H1 (cell line): ENCODE measurements around the gene NOD2. TPM values are rescaled to one million over a fixed set of nuclear protein-coding genes. Genes with fewer than 3 reads are reported as not detected.

Source experiments
- CTCF ChIA-PET: fragments of 300-600 bp; sonication (Branson Sonifier 250); formaldehyde crosslinking; loops from one replicate; lab custom pipeline; 2021; ENCODE audit not compliant: partially characterized antibody; lab: Charles Lee
- POLR2A ChIA-PET: fragments of 300-600 bp; sonication (Branson Sonifier 250); formaldehyde crosslinking; loops from one replicate; lab custom pipeline; 2021; ENCODE audit warnings: inconsistent platforms; ENCODE audit not compliant: partially characterized antibody; lab: Charles Lee
- DNase-seq, 2 experiments: peaks; one replicate each; pipeline versions ENCODE4 v3.0.0 to v3.0.0-alpha.2; 2010 to 2022; ENCODE audit warnings: low spot score in 2 of 2, low read depth in 1 of 2, mixed read lengths in 1 of 2
- FAIRE-seq: peaks from 2 replicates; lab custom pipeline; 2011; peaks lifted over from hg19 to GRCh38; lab: Jason Lieb, UNC
- H2AFZ ChIP-seq: 2 replicates; pipeline ENCODE4 v1.8.1; 2012; ENCODE audit warnings: low read length, inconsistent platforms
- H2AK5ac ChIP-seq: 2 replicates; pipeline ENCODE4 v1.6.1; 2013; ENCODE audit warnings: low read depth, low read length
- H2BK120ac ChIP-seq: replicated peaks from 2 replicates; pipeline ENCODE3; 2013; ENCODE audit warnings: low read depth, low read length, inconsistent platforms
- H2BK12ac ChIP-seq: 2 replicates; pipeline ENCODE4 v1.6.1; 2013; ENCODE audit warnings: low read depth, low read length
- H2BK15ac ChIP-seq: 2 replicates; pipeline ENCODE4 v1.6.1; 2013; ENCODE audit warnings: low read length
- H2BK20ac ChIP-seq: 2 replicates; pipeline ENCODE4 v1.6.1; 2013; ENCODE audit warnings: low read length
- H2BK5ac ChIP-seq: 2 replicates; pipeline ENCODE4 v1.6.1; 2013; ENCODE audit warnings: low read depth, low read length
- H3K14ac ChIP-seq: 2 replicates; pipeline ENCODE4 v1.6.1; 2013; ENCODE audit warnings: inconsistent platforms; ENCODE audit not compliant: insufficient read length
- H3K18ac ChIP-seq: 2 replicates; pipeline ENCODE4 v1.6.1; 2013; ENCODE audit warnings: low read length; ENCODE audit errors: extremely low read depth
- H3K23ac ChIP-seq: 2 replicates; pipeline ENCODE4 v1.6.1; 2013; ENCODE audit warnings: inconsistent platforms; ENCODE audit not compliant: insufficient read length
- H3K23me2 ChIP-seq: 2 replicates; pipeline ENCODE4 v1.6.1; 2013; ENCODE audit warnings: low read depth, low read length
- H3K27ac ChIP-seq: 2 replicates; pipeline ENCODE4 v1.6.1; 2011; ENCODE audit warnings: low read depth, low read length, inconsistent platforms
- H3K27me3 ChIP-seq, 4 experiments: replicated peaks in 1 of 4; 1 replicate in 1 of 4; 2 replicates in 3 of 4; pipeline versions ENCODE4 v1.6.1 to v1.8.1; 2011 to 2013; ENCODE audit warnings: low read length in 3 of 4, mild to moderate bottlenecking in 3 of 4, inconsistent platforms in 2 of 4, mixed read lengths in 2 of 4, moderate library complexity in 1 of 4; ENCODE audit not compliant: control insufficient read depth in 3 of 4, insufficient read depth in 3 of 4; ENCODE audit errors: extremely low read depth in 1 of 4
- H3K36me3 ChIP-seq, 4 experiments: 2 replicates each; pipeline versions ENCODE4 v1.6.1 to v1.8.1; 2011 to 2013; ENCODE audit warnings: mild to moderate bottlenecking in 4 of 4, low read length in 3 of 4, moderate library complexity in 2 of 4, control low read depth in 1 of 4, inconsistent platforms in 1 of 4; ENCODE audit not compliant: insufficient read depth in 4 of 4, control insufficient read depth in 2 of 4
- H3K4ac ChIP-seq: replicated peaks from 2 replicates; pipeline ENCODE3; 2013; ENCODE audit warnings: low read length, low read depth, mixed read lengths, inconsistent platforms; ENCODE audit not compliant: insufficient read length
- H3K4me1 ChIP-seq, 4 experiments: replicated peaks in 1 of 4; 1 replicate in 1 of 4; 2 replicates in 3 of 4; pipeline versions ENCODE4 v1.6.1 to v1.8.1; 2011 to 2013; ENCODE audit warnings: low read length in 3 of 4, inconsistent platforms in 2 of 4, mixed read lengths in 1 of 4; ENCODE audit not compliant: insufficient read depth in 4 of 4, control insufficient read depth in 3 of 4
- H3K4me2 ChIP-seq, 2 experiments: 2 replicates each; pipeline versions ENCODE4 v1.6.1 to v1.8.1; 2011 to 2013; ENCODE audit warnings: low read depth in 2 of 2, low read length in 2 of 2, control low read depth in 1 of 2, inconsistent platforms in 1 of 2, mild to moderate bottlenecking in 1 of 2; ENCODE audit not compliant: insufficient read depth in 1 of 2
- H3K4me3 ChIP-seq, 4 experiments: fragments of 200-600, 300-600 bp in 1 of 4; sonication (generic), shearing (Covaris generic), sonication (Bioruptor Twin) in 1 of 4; 2 replicates each; pipeline versions ENCODE4 v1.5.1 to v1.8.1; 2011 to 2016; ENCODE audit warnings: low read length in 4 of 4, low read depth in 3 of 4, control low read depth in 2 of 4, inconsistent platforms in 2 of 4, mild to moderate bottlenecking in 2 of 4, mixed read lengths in 1 of 4, moderate library complexity in 1 of 4; ENCODE audit not compliant: insufficient read depth in 2 of 4; ENCODE audit errors: extremely low read depth in 1 of 4
- H3K56ac ChIP-seq: replicated peaks from 2 replicates; pipeline ENCODE3; 2013; ENCODE audit warnings: low read depth, mild to moderate bottlenecking, mixed read lengths, low read length, inconsistent platforms; ENCODE audit not compliant: insufficient read length
- H3K79me1 ChIP-seq: 2 replicates; pipeline ENCODE4 v1.6.1; 2013; ENCODE audit warnings: low read depth, low read length, control low read depth
- H3K79me2 ChIP-seq, 2 experiments: 2 replicates each; pipeline versions ENCODE4 v1.6.1 to v1.8.1; 2012 to 2013; ENCODE audit warnings: low read length in 2 of 2, mild to moderate bottlenecking in 2 of 2, inconsistent platforms in 1 of 2; ENCODE audit not compliant: insufficient read depth in 2 of 2, control insufficient read depth in 1 of 2
- H3K9ac ChIP-seq, 4 experiments: replicated peaks in 1 of 4; 1 replicate in 1 of 4; 2 replicates in 3 of 4; pipeline versions ENCODE4 v1.6.1 to v1.8.1; 2011 to 2013; ENCODE audit warnings: low read depth in 3 of 4, low read length in 3 of 4, control low read depth in 2 of 4, mild to moderate bottlenecking in 2 of 4, moderate library complexity in 2 of 4, inconsistent platforms in 1 of 4; ENCODE audit errors: extremely low read depth in 1 of 4
- H3K9me3 ChIP-seq, 2 experiments: 2 replicates each; pipeline versions ENCODE4 v1.6.1 to v1.8.1; 2012 to 2013; ENCODE audit warnings: mild to moderate bottlenecking in 2 of 2, moderate library complexity in 2 of 2, control low read depth in 1 of 2, inconsistent platforms in 1 of 2, low read depth in 1 of 2, low read length in 1 of 2, mixed read lengths in 1 of 2; ENCODE audit not compliant: insufficient read depth in 2 of 2
- H4K20me1 ChIP-seq, 2 experiments: replicated peaks in 1 of 2; 2 replicates each; pipeline versions ENCODE3 to v1.8.1; 2011 to 2013; ENCODE audit warnings: inconsistent platforms in 2 of 2, low read length in 2 of 2, mild to moderate bottlenecking in 1 of 2; ENCODE audit not compliant: insufficient read depth in 2 of 2, control insufficient read depth in 1 of 2
- H4K5ac ChIP-seq: 2 replicates; pipeline ENCODE4 v1.6.1; 2013; ENCODE audit warnings: low read length, low read depth, mixed read lengths, inconsistent platforms; ENCODE audit not compliant: insufficient read length
- H4K8ac ChIP-seq: 2 replicates; pipeline ENCODE4 v1.8.0; 2013; ENCODE audit warnings: mild to moderate bottlenecking, moderate library complexity, low read length, inconsistent platforms; ENCODE audit not compliant: insufficient read depth; ENCODE audit errors: extremely low read depth
- H4K91ac ChIP-seq: replicated peaks from 2 replicates; pipeline ENCODE3; 2013; ENCODE audit warnings: low read length, mixed read lengths, inconsistent platforms; ENCODE audit not compliant: insufficient read length
- BACH1 ChIP-seq: IDR thresholded peaks from 2 replicates; pipeline ENCODE4 v1.6.1; 2012; ENCODE audit warnings: low read length, improper control_type of control experiment
- CEBPB ChIP-seq: IDR thresholded peaks from 2 replicates; pipeline ENCODE4 v1.6.1; 2012; ENCODE audit warnings: low read depth, low read length
- EGR1 ChIP-seq: IDR thresholded peaks from 2 replicates; pipeline ENCODE4 v1.6.1; 2011; ENCODE audit warnings: low read depth, low read length, borderline replicate concordance
- FOSL1 ChIP-seq: IDR thresholded peaks from 2 replicates; pipeline ENCODE4 v1.6.1; 2011; ENCODE audit warnings: mild to moderate bottlenecking, low read depth, low read length, moderate library complexity; ENCODE audit not compliant: insufficient read depth
- GABPA ChIP-seq: IDR thresholded peaks from 2 replicates; pipeline ENCODE4 v1.6.1; 2011; ENCODE audit warnings: mild to moderate bottlenecking, low read length, moderate library complexity, borderline replicate concordance; ENCODE audit not compliant: insufficient read depth
- JUN ChIP-seq: IDR thresholded peaks from 2 replicates; pipeline ENCODE4 v1.6.1; 2011; ENCODE audit warnings: low read depth, mild to moderate bottlenecking, improper control_type of control experiment, low read length
- POLR2A ChIP-seq, 2 experiments: IDR thresholded peaks; 1 replicate in 1 of 2; 2 replicates in 1 of 2; pipeline ENCODE4 v1.6.1; 2011; ENCODE audit warnings: low read depth in 2 of 2, low read length in 2 of 2, mild to moderate bottlenecking in 2 of 2; ENCODE audit errors: control extremely low read depth in 1 of 2
- RAD21 ChIP-seq, 2 experiments: IDR thresholded peaks in 1 of 2; conservative IDR thresholded peaks in 1 of 2; 2 replicates each; pipeline ENCODE4 v1.6.1; 2011; ENCODE audit warnings: low read depth in 2 of 2, low read length in 2 of 2, improper control_type of control experiment in 1 of 2, inconsistent platforms in 1 of 2, mild to moderate bottlenecking in 1 of 2, moderate library complexity in 1 of 2
- RXRA ChIP-seq: IDR thresholded peaks from 2 replicates; pipeline ENCODE4 v1.6.1; 2011; ENCODE audit warnings: low read depth, mild to moderate bottlenecking, low read length, moderate library complexity; ENCODE audit not compliant: insufficient read depth
- SIX5 ChIP-seq: IDR thresholded peaks from 2 replicates; pipeline ENCODE4 v1.6.1; 2011; ENCODE audit warnings: mild to moderate bottlenecking, low read depth, low read length
- SP4 ChIP-seq: IDR thresholded peaks from 2 replicates; pipeline ENCODE4 v1.6.1; 2012; ENCODE audit warnings: low read length, inconsistent platforms
- SRF ChIP-seq: IDR thresholded peaks from 2 replicates; pipeline ENCODE4 v1.6.1; 2011; ENCODE audit warnings: mild to moderate bottlenecking, low read depth, low read length, moderate library complexity
- TAF7 ChIP-seq: optimal IDR thresholded peaks from 2 replicates; pipeline ENCODE3; 2011; ENCODE audit warnings: low read depth, mild to moderate bottlenecking, inconsistent platforms, low read length, moderate library complexity, borderline replicate concordance
- TBP ChIP-seq: IDR thresholded peaks from 2 replicates; pipeline ENCODE4 v1.6.1; 2011; ENCODE audit warnings: low read depth, low read length, improper control_type of control experiment
- TEAD4 ChIP-seq: IDR thresholded peaks from 2 replicates; pipeline ENCODE4 v1.6.1; 2012; ENCODE audit warnings: low read depth, low read length, inconsistent platforms, mixed read lengths
- WGBS, 2 experiments: shearing (Covaris generic) in 1 of 2; methylation state at CpG; one replicate each; pipeline versions ENCODE4 v1.1.6 to v1.1.7; 2013 to 2015; ENCODE audit warnings: low lambda C conversion rate in 2 of 2, mixed read lengths in 2 of 2, inconsistent platforms in 1 of 2, low coverage in 1 of 2, missing lambda C conversion rate in 1 of 2; ENCODE audit not compliant: insufficient replicate concordance in 2 of 2, insufficient coverage in 1 of 2, insufficient read length in 1 of 2; ENCODE audit errors: extremely low coverage in 1 of 2, missing lambda C conversion rate in 1 of 2; 5-methylcytosine and 5-hydroxymethylcytosine counted together
- polyA plus RNA-seq, 7 experiments: library from polyadenylated mRNA; depleted of rRNA in 3 of 7; stranded (reverse) in 5 of 7; unstranded in 2 of 7; fragments of >200 nt in 5 of 7; fragments of 200-250 nt in 2 of 7; gene quantifications; 1 replicate in 5 of 7; 2 replicates in 1 of 7; 4 replicates in 1 of 7; pipeline versions ENCODE4 v1.2.1 to v1.2.3, GENCODE V29; 2011 to 2013; ENCODE audit warnings: missing spikeins in 2 of 7, mixed read lengths in 2 of 7
- total RNA-seq: library from RNA; stranded (reverse); fragmentation: NEBNext Ultra II Directional; extraction: Animal tissue kit (Norgen Biotek cat#: 25700); gene quantifications from 2 replicates; pipeline ENCODE4 v1.2.1, GENCODE V29; 2021
- TF ChIP-seq, protein P1 (sequence below): IDR thresholded peaks from 2 replicates; pipeline ENCODE4 v1.6.1; 2012; ENCODE audit warnings: inconsistent platforms

The NOD2 gene
- total and polyA plus RNA-seq, 2 of the 8 experiments (the other 6 are each of a cell fraction or from before 2014, with no cell fraction given): 0.37 to 0.42 TPM

DNA sequence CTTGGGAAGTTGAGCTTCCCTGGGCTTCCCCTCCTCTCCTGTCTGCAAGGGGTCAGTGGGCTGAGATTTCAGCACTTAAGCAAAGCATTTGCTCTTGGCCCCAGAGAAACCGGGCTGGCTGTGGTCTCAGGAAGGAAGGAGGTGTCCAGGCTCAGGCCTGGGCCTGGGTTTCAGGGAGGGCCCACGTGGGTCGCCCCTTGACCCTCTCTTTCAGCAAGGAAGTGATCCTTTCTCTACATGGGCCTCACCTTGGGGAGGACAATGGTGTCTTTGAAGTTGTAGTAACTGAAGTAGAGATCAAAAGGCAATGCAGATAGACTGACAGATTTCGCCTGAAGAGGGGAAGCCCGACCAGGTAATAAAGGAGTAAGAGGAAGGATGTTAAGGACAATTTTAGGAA, 2.7 kb downstream of the NOD2 start:
- Histone ChIP-seq H4K91ac (no peak overlapping the region), H3K9me3 (no peaks in the 10 kb centered on the region), H2BK15ac (no peak overlapping the region), H3K4me3 (no peak overlapping the region), H2AK5ac (no peak overlapping the region), H4K20me1 (peaks cover 0 to 7% of the 10 kb centered on the region in 2 experiments), H2BK12ac (no peak overlapping the region), H3K79me1 (no peaks in the 10 kb centered on the region), H3K18ac (no peak overlapping the region), H4K8ac (no peak overlapping the region), H3K23ac (no peak overlapping the region), H3K4me2 (no peak overlapping the region), H2AFZ (no peak overlapping the region), H2BK5ac (no peak overlapping the region), H3K27ac (no peak overlapping the region), H3K23me2 (peaks cover 15% of the 10 kb centered on the region), H3K27me3 (peaks cover 0 to 26% (median 23%) of the 10 kb centered on the region in 4 experiments; a peak in 6 of 7 replicates), H3K36me3 (no peaks in the 10 kb centered on the region), H3K56ac (no peak overlapping the region), H3K14ac (no peak overlapping the region), H2BK120ac (no peak overlapping the region), H3K4me1 (peaks cover 0 to 6% (median 1%) of the 10 kb centered on the region in 4 experiments; a peak in 3 of 7 replicates), H3K4ac (no peak overlapping the region), H3K79me2 (no peaks in the 10 kb centered on the region), H2BK20ac (no peak overlapping the region), H4K5ac (no peak overlapping the region), H3K9ac (no peak overlapping the region)
- FAIRE-seq: no peak
- ChIA-PET CTCF (interaction anchor here (0.9 to 2.4 kb wide), 5 partner anchors 15 to 51 kb away, joined by 3 to 7 read pairs (median 5); no protein-coding TSS in a partner anchor), POLR2A (no interaction called here)
- no peak for DNase-seq
- 63% methylated on average over 5 of the region's 5 CpGs; no CpG with 5 or more reads in 1 of the 2 experiments for WGBS, 2 experiments
- no peak for TF ChIP-seq RXRA
- TF ChIP-seq SRF: no peak
- TF ChIP-seq FOSL1: no peak
- no peak for TF ChIP-seq EGR1
- TF ChIP-seq TAF7: no peak
- TF ChIP-seq RAD21 (IDR thresholded peaks at IDR 0.05 in 1 of 2, conservative IDR thresholded peaks at IDR 0.05 in 1 of 2; ENCODE audit: low read depth in 2 of 2, low read length in 2 of 2): no peak
- no peak for TF ChIP-seq SP4
- TF ChIP-seq GABPA: no peak
- TF ChIP-seq, protein P1, sequence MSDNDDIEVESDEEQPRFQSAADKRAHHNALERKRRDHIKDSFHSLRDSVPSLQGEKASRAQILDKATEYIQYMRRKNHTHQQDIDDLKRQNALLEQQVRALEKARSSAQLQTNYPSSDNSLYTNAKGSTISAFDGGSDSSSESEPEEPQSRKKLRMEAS: no peak
- no peak for TF ChIP-seq SIX5
- no peak for TF ChIP-seq CEBPB
- no peak for TF ChIP-seq TEAD4
- no peak for TF ChIP-seq TBP
- no peak for TF ChIP-seq JUN
- TF ChIP-seq POLR2A (IDR thresholded peaks at IDR 0.05; ENCODE audit: control extremely low read depth in 1 of 2, low read depth in 2 of 2, low read length in 2 of 2): no peak
- no peak for TF ChIP-seq BACH1
